Mammary epithelial cell (primary cell): ENCODE measurements around the gene PIN1.

Experiments used
- CTCF ChIP-seq, 2 donors: IDR thresholded peaks in 1 of 2; conservative IDR thresholded peaks in 1 of 2; 2 replicates each; pipeline ENCODE4 v1.5.1; 2011 to 2012; ENCODE audit warnings: inconsistent platforms in 2 of 2, low read length in 2 of 2, mild to moderate bottlenecking in 2 of 2, control low read depth in 1 of 2, low read depth in 1 of 2; ENCODE audit not compliant: insufficient read depth in 1 of 2; ENCODE audit errors: extremely low read depth in 1 of 2
- EZH2 ChIP-seq: IDR thresholded peaks from 2 replicates; pipeline ENCODE4 v1.6.1; 2012; ENCODE audit warnings: low read length, inconsistent platforms, borderline replicate concordance

GRCh38 chr19:9808855-9809824 lies 26.0 kb upstream of the PIN1 start:
- TF ChIP-seq CTCF (conservative IDR thresholded peaks at IDR 0.05 in 1 of 2, IDR thresholded peaks at IDR 0.05 in 1 of 2; ENCODE audit: extremely low read depth in 1 of 2, insufficient read depth in 1 of 2, low read depth in 1 of 2, low read length in 2 of 2) = no peak
- no peak for TF ChIP-seq EZH2
